NCI-H526 (cell line): ENCODE measurements around the gene RMDN3.
A peak's percentile ranks its signal among the peaks of the same experiment; 100 is the strongest.

Experiments used
- DNase-seq, 2 experiments: peaks; one replicate each; lab custom pipeline; 2025; lab: John Stamatoyannopoulos, UW

RMDN3 gene

GRCh38 chr15:40772014-40772413 is 17.0 kb upstream of the RMDN3 start:
- no peak for DNase-seq

- no peak for DNase-seq
These were observed 16.2 kb upstream of the RMDN3 start for GRCh38 chr15:40771242-40771641.

- DNase-seq, result no peak
These were observed 15.2 kb upstream of the RMDN3 start for GRCh38 chr15:40770147-40770721.

- no peak for DNase-seq
These were observed 14.5 kb upstream of the RMDN3 start, which contains the start of gene C15orf62 for GRCh38 chr15:40769274-40770146. C15orf62 (plus strand) TSS chr15:40769980; CDS start chr15:40770496, 516 bp downstream.

- DNase-seq, result no peak
These were observed 13.6 kb upstream of the RMDN3 start for GRCh38 chr15:40768521-40769273.

- DNase-seq, result no peak
These were observed 12.9 kb upstream of the RMDN3 start for GRCh38 chr15:40767838-40768500.

- no peak for DNase-seq
These were observed 12.1 kb upstream of the RMDN3 start for GRCh38 chr15:40766906-40767837.

GRCh38 chr15:40766194-40766815 is 11.3 kb upstream of the RMDN3 start:
- no peak for DNase-seq

- peak in 1 of 2 experiments; percentile 54 for DNase-seq
These were observed 9.6 kb upstream of the RMDN3 start for GRCh38 chr15:40764629-40765103.

- peak; percentile 62 to 88 for DNase-seq
These were observed 9.0 kb upstream of the RMDN3 start, which contains the start of gene GCHFR for GRCh38 chr15:40763801-40764628. GCHFR (plus strand) TSS chr15:40764068; CDS start chr15:40764181, 113 bp downstream.

- DNase-seq, result peak; percentile 61 to 85
These were observed 8.1 kb upstream of the RMDN3 start for GRCh38 chr15:40762919-40763800.

- DNase-seq, result no peak
These were observed 4.9 kb upstream of the RMDN3 start for GRCh38 chr15:40759961-40760360.

- peak; percentile 21 to 33 for DNase-seq
These were observed 1.9 kb upstream of the RMDN3 start for GRCh38 chr15:40756938-40757337.

GRCh38 chr15:40755812-40756208 is 756 bp upstream of the RMDN3 start:
- peak in 1 of 2 experiments; percentile 27 for DNase-seq

GRCh38 chr15:40754574-40754882 is 526 bp downstream of the RMDN3 start:
- DNase-seq, result peak in 1 of 2 experiments; percentile 38

GRCh38 chr15:40751745-40752144 is 3.3 kb downstream of the RMDN3 start:
- no peak for DNase-seq

- no peak for DNase-seq
These were observed 4.2 kb downstream of the RMDN3 start for GRCh38 chr15:40750885-40751284.

- DNase-seq, result no peak
These were observed 5.9 kb downstream of the RMDN3 start for GRCh38 chr15:40749151-40749630.
